Stimulated activated CD4-positive, alpha-beta T cell treated with anti-CD3 and anti-CD28 coated beads, TNF-alpha, amount 100 ng/mL, for 4 hours (primary cell): ENCODE results near the gene HOXA9.

Experiments used
- DNase-seq, 3 experiments: peaks; one replicate each; pipeline ENCODE4 v3.0.0-alpha.2; 2020; ENCODE audit warnings: low read depth in 3 of 3

The HOXA9 gene

GRCh38 chr7:27142580-27143022, 22.7 kb downstream of the HOXA9 start:
- DNase-seq: no peak

- DNase-seq: no peak
Observed at GRCh38 chr7:27141923-27142579, 23.3 kb downstream of the HOXA9 start.

- DNase-seq: no peak
Observed at GRCh38 chr7:27141137-27141922, 24.0 kb downstream of the HOXA9 start.

GRCh38 chr7:27140126-27140857, 25.0 kb downstream of the HOXA9 start:
- no peak for DNase-seq

GRCh38 chr7:27139334-27140125, 25.8 kb downstream of the HOXA9 start:
- no peak for DNase-seq

GRCh38 chr7:27138985-27139333, 26.4 kb downstream of the HOXA9 start:
- no peak for DNase-seq

- no peak for DNase-seq
Observed at GRCh38 chr7:27138472-27138871, 26.9 kb downstream of the HOXA9 start.

- no peak for DNase-seq
Observed at GRCh38 chr7:27137640-27138315, 27.6 kb downstream of the HOXA9 start.

- DNase-seq: no peak
Observed at GRCh38 chr7:27134392-27134791, 30.9 kb downstream of the HOXA9 start.

GRCh38 chr7:27133409-27134231, 31.7 kb downstream of the HOXA9 start:
- DNase-seq: no peak

- no peak for DNase-seq
Observed at GRCh38 chr7:27132978-27133377, 32.4 kb downstream of the HOXA9 start.

GRCh38 chr7:27132214-27132613, 33.1 kb downstream of the HOXA9 start:
- no peak for DNase-seq

- DNase-seq: no peak
Observed at GRCh38 chr7:27131390-27131819, 33.9 kb downstream of the HOXA9 start.

- peak; percentile 46 to 65 (median 50) for DNase-seq
Observed at GRCh38 chr7:27130540-27131389, 34.6 kb downstream of the HOXA9 start, which contains the start of gene HOXA4. HOXA4 (minus strand) TSS chr7:27130757; CDS start chr7:27130733, 24 bp downstream.

- no peak for DNase-seq
Observed at GRCh38 chr7:27129729-27130539, 35.4 kb downstream of the HOXA9 start.

GRCh38 chr7:27128776-27129728, 36.3 kb downstream of the HOXA9 start:
- DNase-seq: no peak

- DNase-seq: no peak
Observed at GRCh38 chr7:27128034-27128433, 37.3 kb downstream of the HOXA9 start.
